HUES48 (cell line): ENCODE measurements around the gene UCN2.

Source experiments
- H3K27ac ChIP-seq: one replicate; pipeline ENCODE4 v1.7.0; 2013; ENCODE audit warnings: low read depth, low read length, inconsistent platforms
- H3K27me3 ChIP-seq: 2 replicates; pipeline ENCODE4 v1.6.1; 2013; ENCODE audit warnings: mild to moderate bottlenecking, low read length; ENCODE audit not compliant: control insufficient read depth, insufficient read depth
- H3K36me3 ChIP-seq: 2 replicates; pipeline ENCODE4 v1.6.1; 2013; ENCODE audit warnings: low read length; ENCODE audit not compliant: control insufficient read depth, insufficient read depth
- H3K4me1 ChIP-seq: 2 replicates; pipeline ENCODE4 v1.6.1; 2013; ENCODE audit warnings: mild to moderate bottlenecking, low read length; ENCODE audit not compliant: control insufficient read depth, insufficient read depth
- H3K4me3 ChIP-seq: 2 replicates; pipeline ENCODE4 v1.5.1; 2013; ENCODE audit warnings: mild to moderate bottlenecking, low read depth, low read length
- H3K9ac ChIP-seq: 2 replicates; pipeline ENCODE4 v1.6.1; 2013; ENCODE audit warnings: mild to moderate bottlenecking, low read depth, low read length, moderate library complexity
- H3K9me3 ChIP-seq: 2 replicates; pipeline ENCODE4 v1.6.1; 2013; ENCODE audit warnings: low read length; ENCODE audit not compliant: control insufficient read depth, insufficient read depth

UCN2 gene

DNA sequence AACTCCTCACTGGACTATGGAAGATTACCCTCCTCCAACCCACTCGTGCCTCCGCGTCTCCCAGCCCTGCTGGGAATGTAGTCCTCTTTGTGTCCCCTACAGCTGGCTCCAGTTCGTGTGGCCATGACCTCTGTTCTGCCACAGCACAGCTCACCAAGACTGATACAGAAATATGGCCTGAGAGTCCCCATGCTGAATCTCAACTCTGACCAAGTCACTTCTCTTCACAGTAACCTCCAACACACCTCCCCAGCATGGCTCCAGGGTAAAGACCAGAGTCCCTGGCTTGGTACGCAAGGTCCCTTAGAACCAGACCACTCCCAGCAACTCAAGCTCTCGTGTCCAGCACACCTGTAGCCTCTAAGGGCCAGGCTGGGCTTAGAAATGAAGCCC is 33.8 kb upstream of the UCN2 start:
- Histone ChIP-seq H3K9ac (no peak overlapping the region), H3K9me3 (no peaks in the 10 kb centered on the region), H3K27me3 (peaks cover 8% of the 10 kb centered on the region; the same call in 1 of the 2 replicates), H3K4me1 (peaks cover 16% of the 10 kb centered on the region), H3K4me3 (no peak overlapping the region), H3K27ac (peak overlapping the region; percentile 21), H3K36me3 (peaks cover 46% of the 10 kb centered on the region)

DNA sequence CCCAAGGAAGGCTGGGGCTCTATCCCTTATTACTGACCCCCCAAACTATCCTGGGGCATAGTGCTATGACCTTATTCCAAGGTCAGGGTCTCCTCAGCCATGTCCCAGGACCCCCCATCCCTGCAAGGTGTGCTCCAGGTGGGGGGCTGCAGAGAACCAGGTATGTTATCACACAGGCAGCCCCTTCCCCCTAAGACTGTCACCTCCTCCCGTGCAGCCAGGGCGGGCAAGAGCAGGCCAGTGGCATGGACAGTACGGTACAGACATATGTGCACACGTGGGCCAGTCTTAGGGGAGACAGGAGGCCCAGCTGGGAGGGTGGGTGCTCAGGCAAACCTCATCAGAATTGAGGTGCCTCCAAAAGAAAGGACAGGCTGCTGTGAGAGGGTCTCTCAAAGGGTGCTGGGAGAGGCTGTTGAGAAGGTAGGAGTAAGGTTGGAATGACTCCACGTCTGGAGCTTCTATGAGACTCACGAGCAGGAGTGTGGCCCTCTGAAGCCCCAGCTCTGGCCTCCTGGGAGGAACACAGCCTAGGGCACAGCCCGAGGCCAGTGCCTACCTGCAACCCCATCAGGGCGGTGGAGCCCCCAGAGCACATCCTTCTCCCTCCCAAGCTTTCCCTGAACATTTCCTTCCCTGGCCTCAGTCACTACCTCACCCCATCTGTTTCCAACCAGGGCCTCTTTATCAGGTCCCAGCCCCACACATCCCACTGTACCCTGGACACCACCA is 33.3 kb upstream of the UCN2 start:
- Histone ChIP-seq H3K4me3 (no peak overlapping the region), H3K9ac (no peak overlapping the region), H3K4me1 (peaks cover 16% of the 10 kb centered on the region)

DNA sequence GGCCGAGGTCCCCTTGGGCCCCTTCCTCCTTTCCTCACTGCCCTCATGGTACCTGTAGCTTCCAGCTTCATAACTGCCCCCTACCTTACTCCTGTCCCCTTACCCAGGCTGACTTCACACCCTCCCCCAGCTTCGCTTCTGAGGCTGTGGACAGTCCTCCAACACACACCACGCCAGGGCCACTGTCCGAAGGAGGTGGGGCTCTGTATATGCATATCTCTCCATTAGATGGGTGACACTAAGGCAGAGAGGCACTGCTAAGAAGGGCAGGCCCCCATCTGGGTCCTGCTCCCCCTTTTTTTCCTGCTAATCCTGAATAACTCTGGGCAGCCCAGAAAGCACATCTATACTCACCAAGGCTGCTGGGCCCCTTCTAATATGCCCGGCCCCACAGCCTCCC is 32.6 kb upstream of the UCN2 start:
- no peaks in the 10 kb centered on the region for H3K9me3 ChIP-seq
- 0 out of 2 replicates have a peak overlapping the region, but pooled peaks have one; percentile 21 for H3K4me3 ChIP-seq
- H3K9ac ChIP-seq: no peak overlapping the region
- peaks cover 37% of the 10 kb centered on the region for H3K36me3 ChIP-seq
- H3K27ac ChIP-seq: peak overlapping the region; percentile 80
- peaks cover 16% of the 10 kb centered on the region for H3K4me1 ChIP-seq
- peaks cover 8% of the 10 kb centered on the region; the same call in 1 of the 2 replicates for H3K27me3 ChIP-seq

More for the DNA sequence above, 33.3 kb upstream of the UCN2 start:
- H3K27ac ChIP-seq: peak overlapping the region; percentile 80
- H3K27me3 ChIP-seq: peaks cover 8% of the 10 kb centered on the region; the same call in 1 of the 2 replicates
- H3K36me3 ChIP-seq: peaks cover 44% of the 10 kb centered on the region
- no peaks in the 10 kb centered on the region for H3K9me3 ChIP-seq

DNA sequence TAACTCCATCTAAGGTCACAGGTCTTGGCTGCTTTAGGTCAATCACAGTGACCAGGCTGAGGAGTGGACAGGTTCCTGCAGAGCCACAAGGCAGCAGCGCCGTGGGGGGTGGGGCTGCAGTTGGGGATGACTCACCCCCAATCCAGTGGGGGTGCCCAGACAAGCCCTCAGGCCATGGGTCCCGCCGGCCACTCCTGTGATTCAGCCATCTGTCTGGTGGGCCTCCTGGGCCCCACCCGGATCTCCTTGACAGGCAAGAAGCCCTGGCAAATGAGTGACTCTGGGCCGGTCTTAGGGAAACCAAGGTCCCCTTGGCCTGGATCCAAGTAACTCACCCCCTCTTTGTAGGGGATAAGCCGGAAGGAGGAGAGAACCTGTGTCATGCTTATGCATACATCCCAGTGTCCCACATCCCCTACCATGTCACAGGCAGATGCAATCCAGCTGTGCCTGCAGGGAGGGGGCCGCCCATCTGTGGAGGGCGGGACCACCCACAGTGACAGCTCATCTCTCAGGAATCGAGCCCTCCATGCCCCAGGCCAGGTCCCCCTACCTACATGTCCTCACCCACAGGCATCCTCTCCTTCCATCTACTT is 32.0 kb upstream of the UCN2 start:
- H3K4me3 ChIP-seq: peak overlapping the region; percentile 21; the same call in 1 of the 2 replicates

DNA sequence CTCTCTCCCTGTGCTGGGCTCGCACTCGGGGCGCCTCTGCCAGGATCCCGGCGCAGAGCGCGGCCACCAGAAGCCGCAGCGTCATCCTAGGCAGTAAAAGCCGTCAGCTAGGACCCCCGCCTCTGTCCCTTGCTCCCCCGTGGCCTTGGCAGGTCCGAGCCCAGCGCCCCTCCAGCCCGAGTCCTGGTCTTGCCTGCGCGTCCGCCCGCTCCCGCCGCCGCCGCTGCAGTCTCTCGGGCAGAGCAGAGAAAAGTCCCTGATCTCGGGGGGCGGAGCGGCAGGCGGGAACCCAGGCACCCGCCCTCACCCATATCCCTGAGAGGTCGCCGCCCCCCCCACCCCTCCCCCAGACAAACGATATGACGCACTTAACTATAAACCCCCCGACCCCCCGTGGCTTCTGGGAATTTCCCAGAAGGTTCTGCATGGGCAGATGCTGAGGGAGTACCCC is 31.5 kb upstream of the UCN2 start, which contains the start of gene COL7A1:
Gene COL7A1 (minus strand): TSS at position 255 of the 451 bp plus-strand sequence. CDS start 170 bp downstream, at position 85.
- peak within 1 kb of the TSS; percentile 62 for H3K4me3 ChIP-seq
- H3K9me3 ChIP-seq: no peaks in the 10 kb centered on the region
- H3K27ac ChIP-seq: peak within 1 kb of the TSS; percentile 80
- H3K4me1 ChIP-seq: peaks cover 16% of the 10 kb centered on the region
- peaks cover 26% of the 10 kb centered on the region for H3K36me3 ChIP-seq
- H3K9ac ChIP-seq: peak within 1 kb of the TSS; percentile 51
- peaks cover 8% of the 10 kb centered on the region; the same call in 1 of the 2 replicates for H3K27me3 ChIP-seq

More for the DNA sequence above, 32.0 kb upstream of the UCN2 start:
- H3K9ac ChIP-seq: no peak overlapping the region
- H3K27ac ChIP-seq: peak overlapping the region; percentile 80
- peaks cover 31% of the 10 kb centered on the region for H3K36me3 ChIP-seq
- H3K4me1 ChIP-seq: peaks cover 16% of the 10 kb centered on the region
- H3K27me3 ChIP-seq: peaks cover 8% of the 10 kb centered on the region; the same call in 1 of the 2 replicates
- no peaks in the 10 kb centered on the region for H3K9me3 ChIP-seq

DNA sequence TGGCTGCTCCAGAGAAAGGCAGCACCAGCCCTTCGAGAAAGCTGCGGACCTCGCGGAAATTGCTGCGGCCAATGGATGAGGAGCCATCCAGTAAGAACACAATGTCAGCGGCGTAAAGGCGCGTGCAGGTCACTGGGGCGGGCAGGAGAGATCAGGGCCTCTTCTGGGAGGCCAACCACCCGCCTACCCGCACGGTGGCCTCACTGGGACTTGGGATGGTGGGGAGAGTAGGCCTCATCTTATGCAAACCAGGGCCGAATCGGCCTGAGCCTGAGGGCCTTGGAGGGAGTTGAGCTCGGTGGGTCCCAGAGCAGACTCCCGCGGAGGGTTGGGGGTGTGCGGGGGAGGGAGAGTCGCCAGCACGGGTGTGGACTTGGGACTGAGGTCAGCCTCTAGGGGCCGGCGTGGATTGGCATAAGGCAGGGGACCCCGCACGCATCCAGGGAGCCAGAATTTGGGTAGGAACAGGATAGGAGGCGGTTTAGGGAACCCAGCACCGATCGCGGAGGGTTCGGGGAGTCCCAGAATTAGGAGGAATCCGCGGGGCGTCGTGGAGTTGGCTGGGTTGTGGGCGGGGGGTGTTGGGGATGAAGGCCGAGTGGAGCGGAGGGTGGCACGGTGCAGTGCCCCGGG is 31.0 kb upstream of the UCN2 start:
- Histone ChIP-seq H3K9me3 (no peaks in the 10 kb centered on the region), H3K36me3 (peaks cover 21% of the 10 kb centered on the region), H3K4me3 (peak overlapping the region; percentile 62), H3K27ac (peak overlapping the region; percentile 80), H3K4me1 (peaks cover 16% of the 10 kb centered on the region), H3K27me3 (peaks cover 8% of the 10 kb centered on the region; the same call in 1 of the 2 replicates), H3K9ac (peak overlapping the region; percentile 51)

DNA sequence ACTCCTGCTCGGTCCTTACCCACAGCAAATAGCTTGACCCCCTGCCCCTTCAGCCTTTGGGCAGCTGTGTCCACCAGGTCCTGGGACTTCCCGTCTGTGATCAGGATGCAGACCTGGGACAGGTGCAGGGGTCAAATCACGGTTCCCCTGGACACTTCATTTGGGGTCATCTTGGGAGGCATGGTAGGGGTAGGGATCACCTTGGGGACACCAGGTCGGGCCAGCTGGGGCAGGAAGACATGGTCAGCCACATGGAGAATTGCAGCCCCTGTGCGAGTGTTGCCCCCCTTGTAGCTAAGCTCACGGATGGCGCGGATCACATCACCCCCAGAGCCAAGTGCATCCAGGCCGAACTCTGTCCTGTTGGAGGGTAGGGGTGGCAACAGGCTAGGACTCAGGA is 29.8 kb upstream of the UCN2 start:
- Histone ChIP-seq H3K9ac (no peak overlapping the region), H3K27ac (no peak overlapping the region), H3K4me3 (no peak overlapping the region), H3K4me1 (peaks cover 16% of the 10 kb centered on the region), H3K27me3 (peaks cover 8% of the 10 kb centered on the region; the same call in 1 of the 2 replicates), H3K9me3 (no peaks in the 10 kb centered on the region), H3K36me3 (peaks cover 9% of the 10 kb centered on the region)

DNA sequence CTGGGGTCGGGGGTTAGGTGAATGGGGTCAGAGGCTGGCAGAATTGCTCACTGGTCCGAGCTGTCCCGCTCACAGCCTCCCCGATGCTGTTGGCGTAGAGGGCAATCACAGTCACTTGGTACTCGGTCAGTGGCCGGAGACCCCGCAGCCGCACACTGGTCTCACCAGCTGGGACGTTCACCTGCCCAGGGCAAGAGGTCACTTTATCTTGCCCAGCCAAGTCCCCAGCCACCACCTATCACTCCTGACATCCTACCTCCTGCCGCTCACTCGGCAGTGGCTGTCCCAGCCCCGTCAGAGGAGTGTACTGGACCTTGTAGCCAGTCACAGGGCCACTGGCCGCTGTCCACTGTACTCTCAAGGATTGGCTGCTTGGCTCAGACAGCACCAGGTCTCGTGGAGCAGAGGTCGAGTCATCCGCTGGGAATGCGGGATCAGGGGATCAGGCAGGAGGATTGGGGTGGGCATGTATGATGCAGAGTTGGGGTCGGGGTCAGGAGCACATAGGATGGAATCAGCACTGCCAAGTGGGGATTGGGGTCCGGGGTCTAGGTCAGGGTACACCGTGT is 29.0 kb upstream of the UCN2 start:
- no peak overlapping the region for H3K9ac ChIP-seq
- H3K27ac ChIP-seq: no peak overlapping the region
- H3K4me1 ChIP-seq: peaks cover 16% of the 10 kb centered on the region
- peaks cover 1% of the 10 kb centered on the region; the same call in 1 of the 2 replicates for H3K36me3 ChIP-seq
- no peak overlapping the region for H3K4me3 ChIP-seq
- peaks cover 8% of the 10 kb centered on the region; the same call in 1 of the 2 replicates for H3K27me3 ChIP-seq
- no peaks in the 10 kb centered on the region for H3K9me3 ChIP-seq

DNA sequence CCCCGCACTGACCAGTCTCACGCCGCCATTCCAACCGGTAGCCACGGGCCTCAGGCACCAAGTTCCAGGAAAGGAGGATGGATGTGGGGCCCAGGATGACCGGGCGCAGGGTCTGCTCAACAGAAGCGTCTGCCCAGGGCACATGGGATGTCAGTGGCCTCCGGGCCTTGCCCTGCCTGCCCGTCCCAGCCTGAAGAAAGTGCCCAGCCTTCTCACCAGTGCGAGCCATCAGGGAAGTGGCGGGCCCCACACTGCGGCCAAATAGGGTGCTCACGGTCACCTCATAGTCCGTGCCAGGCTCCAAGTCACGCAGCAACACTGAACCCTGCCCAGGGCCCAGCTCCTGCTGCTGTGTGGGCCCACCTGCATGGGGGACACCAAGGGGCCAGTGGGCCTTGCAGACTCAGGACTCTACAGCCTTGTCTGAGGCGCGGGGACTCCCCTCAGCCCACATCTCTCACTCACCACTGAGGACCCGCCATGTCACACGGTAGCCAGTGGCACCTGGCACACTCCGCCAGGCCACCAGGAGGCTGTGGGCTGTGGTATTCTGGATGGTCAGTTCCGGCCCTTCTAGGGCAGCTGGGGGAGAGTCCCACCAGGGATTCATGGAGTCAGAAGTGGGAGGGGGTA is 28.4 kb upstream of the UCN2 start:
- H3K4me3 ChIP-seq: no peak overlapping the region
- H3K27ac ChIP-seq: no peak overlapping the region
- H3K9me3 ChIP-seq: no peaks in the 10 kb centered on the region
- peaks cover 16% of the 10 kb centered on the region for H3K4me1 ChIP-seq
- no peak overlapping the region for H3K9ac ChIP-seq
- peaks cover 8% of the 10 kb centered on the region; the same call in 1 of the 2 replicates for H3K27me3 ChIP-seq
- H3K36me3 ChIP-seq: no peaks in the 10 kb centered on the region

DNA sequence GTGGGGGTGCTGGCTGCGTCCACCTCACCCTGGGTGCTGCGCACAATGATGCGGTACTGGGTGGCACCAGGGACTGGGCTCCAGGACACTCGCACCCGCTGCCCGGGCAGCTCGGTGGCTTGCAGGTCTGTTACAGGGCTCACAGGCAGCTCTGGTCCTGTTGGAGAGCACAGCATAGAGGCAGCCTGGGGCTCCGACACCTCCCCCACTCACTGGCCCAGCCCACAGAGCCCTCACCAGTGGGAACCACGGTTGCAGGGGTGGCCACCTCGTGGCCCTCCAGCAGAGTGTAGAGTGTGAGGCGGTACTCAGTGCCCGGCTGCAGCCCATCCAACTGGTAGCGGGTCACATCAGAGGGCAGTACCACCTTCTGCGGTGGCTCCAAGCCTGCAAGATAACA is 27.9 kb upstream of the UCN2 start:
- peaks cover 8% of the 10 kb centered on the region; the same call in 1 of the 2 replicates for H3K27me3 ChIP-seq

More for the DNA sequence above, 27.9 kb upstream of the UCN2 start:
- Histone ChIP-seq H3K4me3 (no peak overlapping the region), H3K36me3 (no peaks in the 10 kb centered on the region), H3K9me3 (no peaks in the 10 kb centered on the region), H3K27ac (no peak overlapping the region), H3K9ac (no peak overlapping the region), H3K4me1 (peaks cover 16% of the 10 kb centered on the region)
